Measurements from ENCODE around the gene PAX7. TPM values are rescaled to one million over a fixed set of nuclear protein-coding genes. Genes with fewer than 3 reads are reported as not detected.

The PAX7 gene
- total and polyA plus RNA-seq, 9 donors: not detected

DNA sequence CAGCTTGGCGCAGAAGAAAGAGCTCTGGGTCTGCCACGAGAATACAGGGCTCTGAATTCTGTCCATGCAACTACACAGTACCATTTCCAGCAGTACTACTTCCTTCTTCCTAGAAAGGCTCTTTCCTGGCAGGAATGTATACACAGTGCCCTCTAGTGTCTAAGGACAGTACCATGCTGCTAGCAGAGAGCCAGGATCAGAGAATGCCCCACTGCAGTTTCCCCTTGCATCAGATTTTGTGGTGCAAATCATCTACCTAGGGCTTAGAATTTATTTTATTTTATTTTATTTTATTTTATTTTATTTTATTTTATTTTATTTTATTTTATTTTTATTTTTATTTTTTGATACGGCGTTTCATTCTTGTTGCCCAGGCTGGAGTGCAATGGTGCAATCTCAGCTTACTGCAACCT, 50.8 kb downstream of the PAX7 start:
- Histone ChIP-seq H3K27ac (no peak overlapping the region), H3K4me3 (no peak overlapping the region), H3K36me3 (no peaks in the 10 kb centered on the region), H3K9me3 (no peaks in the 10 kb centered on the region), H3K4me1 (ENCODE audit: insufficient read depth) (no peaks in the 10 kb centered on the region), H3K27me3 (no peaks in the 10 kb centered on the region)
- intact Hi-C loops (cut with DNase I): no loop called here
- 43 to 68% (median 50%) methylated on average over 4 of the region's 4 CpGs for WGBS, 3 donors
- no peak for TF ChIP-seq POLR2A (IDR thresholded peaks at IDR 0.05)
- TF ChIP-seq, protein P1, sequence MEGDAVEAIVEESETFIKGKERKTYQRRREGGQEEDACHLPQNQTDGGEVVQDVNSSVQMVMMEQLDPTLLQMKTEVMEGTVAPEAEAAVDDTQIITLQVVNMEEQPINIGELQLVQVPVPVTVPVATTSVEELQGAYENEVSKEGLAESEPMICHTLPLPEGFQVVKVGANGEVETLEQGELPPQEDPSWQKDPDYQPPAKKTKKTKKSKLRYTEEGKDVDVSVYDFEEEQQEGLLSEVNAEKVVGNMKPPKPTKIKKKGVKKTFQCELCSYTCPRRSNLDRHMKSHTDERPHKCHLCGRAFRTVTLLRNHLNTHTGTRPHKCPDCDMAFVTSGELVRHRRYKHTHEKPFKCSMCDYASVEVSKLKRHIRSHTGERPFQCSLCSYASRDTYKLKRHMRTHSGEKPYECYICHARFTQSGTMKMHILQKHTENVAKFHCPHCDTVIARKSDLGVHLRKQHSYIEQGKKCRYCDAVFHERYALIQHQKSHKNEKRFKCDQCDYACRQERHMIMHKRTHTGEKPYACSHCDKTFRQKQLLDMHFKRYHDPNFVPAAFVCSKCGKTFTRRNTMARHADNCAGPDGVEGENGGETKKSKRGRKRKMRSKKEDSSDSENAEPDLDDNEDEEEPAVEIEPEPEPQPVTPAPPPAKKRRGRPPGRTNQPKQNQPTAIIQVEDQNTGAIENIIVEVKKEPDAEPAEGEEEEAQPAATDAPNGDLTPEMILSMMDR (IDR thresholded peaks at IDR 0.05): no peak
- no peak for TF ChIP-seq EP300 (IDR thresholded peaks at IDR 0.05)
- no peak for DNase-seq

DNA sequence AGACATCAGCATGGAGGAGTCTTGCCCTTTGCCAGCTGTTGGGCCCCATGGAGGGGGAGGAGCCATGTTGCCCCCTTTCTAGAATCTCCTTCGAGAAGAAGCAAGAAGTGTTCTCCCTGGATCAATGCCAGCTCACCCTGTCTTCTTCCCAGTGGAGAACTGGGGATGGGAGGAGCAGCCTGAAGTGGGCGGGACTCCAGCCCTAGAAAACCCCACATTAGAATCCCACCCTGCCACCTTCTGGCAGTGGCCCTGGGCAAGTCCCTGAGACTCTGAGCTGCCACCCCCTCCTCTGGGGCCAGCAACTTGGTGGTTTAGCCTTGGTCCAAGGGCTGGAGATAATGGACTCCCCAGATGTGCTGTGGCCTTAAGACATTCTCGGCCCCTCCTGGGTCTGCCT, 51.7 kb downstream of the PAX7 start:
- no peak for DNase-seq
- Histone ChIP-seq H3K9me3 (no peaks in the 10 kb centered on the region), H3K27ac (no peak overlapping the region), H3K36me3 (no peaks in the 10 kb centered on the region), H3K4me1 (ENCODE audit: insufficient read depth) (no peaks in the 10 kb centered on the region), H3K27me3 (no peaks in the 10 kb centered on the region), H3K4me3 (no peak overlapping the region)
- intact Hi-C loops (cut with DNase I): no loop called here
- 35 to 45% (median 37%) methylated on average over 3 of the region's 3 CpGs for WGBS, 3 donors
- TF ChIP-seq POLR2A (IDR thresholded peaks at IDR 0.05) (no peak), EP300 (IDR thresholded peaks at IDR 0.05) (no peak)
- TF ChIP-seq, protein P1 (IDR thresholded peaks at IDR 0.05): no peak

DNA sequence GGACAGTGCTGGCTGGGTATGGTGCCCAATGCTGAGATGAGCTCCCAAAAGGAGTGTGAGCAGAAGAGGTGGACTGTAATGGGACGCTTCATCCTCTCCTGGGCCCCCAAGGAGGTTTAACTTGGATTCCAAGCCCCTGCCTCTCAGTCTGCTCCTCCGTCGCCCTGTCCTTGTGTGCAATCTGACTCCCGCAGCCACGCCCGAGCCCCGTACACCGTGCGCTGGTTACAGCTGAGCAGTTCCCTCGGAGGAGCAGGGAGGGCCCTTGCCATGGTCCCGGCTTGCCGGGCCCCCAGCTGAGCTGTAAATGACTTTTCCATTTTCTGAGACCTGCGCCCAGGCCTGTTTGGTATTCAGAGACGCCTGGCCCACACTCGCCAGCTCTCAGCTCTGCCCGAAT, 53.7 kb downstream of the PAX7 start:
- H3K27me3 ChIP-seq: no peaks in the 10 kb centered on the region

DNA sequence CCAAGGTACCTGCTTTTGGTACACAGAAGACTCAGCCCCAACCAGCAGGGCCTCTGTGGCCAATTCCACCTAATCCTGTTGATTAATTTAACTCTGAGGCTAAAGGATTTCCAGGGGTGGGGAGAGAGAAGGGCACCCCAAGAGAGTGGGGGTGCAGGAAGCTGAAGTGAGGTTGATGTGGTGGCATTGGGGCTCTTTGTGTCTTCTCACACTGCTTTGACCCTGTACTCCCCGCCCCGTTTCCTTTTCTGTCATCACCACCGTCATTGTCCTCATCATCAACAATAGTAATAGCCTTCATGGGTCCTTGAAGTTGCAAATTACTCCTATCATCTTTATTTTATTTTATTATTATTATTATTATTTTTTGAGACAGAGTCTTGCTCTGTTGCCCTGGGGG, 55.9 kb downstream of the PAX7 start:
- DNase-seq: no peak
- WGBS, 3 donors: 86 to 92% (median 90%) methylated on average over 3 of the region's 3 CpGs
- Histone ChIP-seq H3K27ac (no peak overlapping the region), H3K4me1 (ENCODE audit: insufficient read depth) (no peaks in the 10 kb centered on the region), H3K4me3 (no peak overlapping the region), H3K9me3 (no peaks in the 10 kb centered on the region), H3K27me3 (no peaks in the 10 kb centered on the region), H3K36me3 (no peaks in the 10 kb centered on the region)
- intact Hi-C loops (cut with DNase I): no loop called here
- TF ChIP-seq, protein P1 (IDR thresholded peaks at IDR 0.05): no peak
- TF ChIP-seq POLR2A (IDR thresholded peaks at IDR 0.05) (no peak), EP300 (IDR thresholded peaks at IDR 0.05) (no peak)

More for the DNA sequence above, 53.7 kb downstream of the PAX7 start:
- intact Hi-C loops (cut with DNase I): no loop called here
- Histone ChIP-seq H3K4me3 (no peak overlapping the region), H3K9me3 (no peaks in the 10 kb centered on the region), H3K36me3 (no peaks in the 10 kb centered on the region), H3K27ac (no peak overlapping the region), H3K4me1 (ENCODE audit: insufficient read depth) (no peaks in the 10 kb centered on the region)
- no peak for DNase-seq
- no peak for TF ChIP-seq EP300 (IDR thresholded peaks at IDR 0.05)
- WGBS, 3 donors: 25 to 33% (median 29%) methylated on average over 16 of the region's 16 CpGs

DNA sequence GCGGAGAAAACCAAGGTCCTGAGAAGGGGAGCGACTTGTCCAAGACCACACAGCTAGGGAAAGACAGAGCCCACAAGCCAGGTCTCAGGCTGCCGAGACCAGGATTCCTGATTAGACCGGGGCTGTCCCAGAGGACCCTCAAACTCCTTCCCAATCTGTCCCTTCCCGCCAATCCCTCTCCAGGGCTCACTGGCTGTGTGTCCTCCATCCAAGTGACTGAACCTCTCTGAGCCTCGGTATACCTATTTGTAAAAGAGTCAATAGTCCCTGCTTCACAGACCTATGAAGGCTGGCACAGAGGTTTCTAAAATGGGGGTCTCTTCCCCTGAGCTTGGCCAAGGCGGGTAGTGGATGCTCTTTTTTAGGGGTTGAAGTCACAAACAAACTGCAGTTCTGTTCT, 56.6 kb downstream of the PAX7 start:
- TF ChIP-seq, protein P1 (IDR thresholded peaks at IDR 0.05): no peak
- TF ChIP-seq POLR2A (IDR thresholded peaks at IDR 0.05) (no peak), EP300 (IDR thresholded peaks at IDR 0.05) (no peak)
- no peaks in the 10 kb centered on the region for H3K4me1 ChIP-seq (ENCODE audit: insufficient read depth)
- H3K36me3 ChIP-seq: no peaks in the 10 kb centered on the region
- H3K27ac ChIP-seq: no peak overlapping the region
- no peaks in the 10 kb centered on the region for H3K9me3 ChIP-seq
- DNase-seq: no peak
- 78 to 81% (median 78%) methylated on average over 7 of the region's 7 CpGs for WGBS, 3 donors
- H3K27me3 ChIP-seq: no peaks in the 10 kb centered on the region
- no peak overlapping the region for H3K4me3 ChIP-seq
- intact Hi-C loops (cut with DNase I): no loop called here
